Kidney capillary endothelial cell (primary cell): ENCODE results near the gene CABP1.
"Not testable (repeated sequence)": the region's sequence is repeated elsewhere in the genome, so short reads cannot be mapped to it uniquely, and the experiment has no call there.

Experiments used
- DNase-seq: peaks from one replicate; pipeline ENCODE4 v3.0.0-alpha.2; 2018; ENCODE audit warnings: low spot score

Gene CABP1

DNA sequence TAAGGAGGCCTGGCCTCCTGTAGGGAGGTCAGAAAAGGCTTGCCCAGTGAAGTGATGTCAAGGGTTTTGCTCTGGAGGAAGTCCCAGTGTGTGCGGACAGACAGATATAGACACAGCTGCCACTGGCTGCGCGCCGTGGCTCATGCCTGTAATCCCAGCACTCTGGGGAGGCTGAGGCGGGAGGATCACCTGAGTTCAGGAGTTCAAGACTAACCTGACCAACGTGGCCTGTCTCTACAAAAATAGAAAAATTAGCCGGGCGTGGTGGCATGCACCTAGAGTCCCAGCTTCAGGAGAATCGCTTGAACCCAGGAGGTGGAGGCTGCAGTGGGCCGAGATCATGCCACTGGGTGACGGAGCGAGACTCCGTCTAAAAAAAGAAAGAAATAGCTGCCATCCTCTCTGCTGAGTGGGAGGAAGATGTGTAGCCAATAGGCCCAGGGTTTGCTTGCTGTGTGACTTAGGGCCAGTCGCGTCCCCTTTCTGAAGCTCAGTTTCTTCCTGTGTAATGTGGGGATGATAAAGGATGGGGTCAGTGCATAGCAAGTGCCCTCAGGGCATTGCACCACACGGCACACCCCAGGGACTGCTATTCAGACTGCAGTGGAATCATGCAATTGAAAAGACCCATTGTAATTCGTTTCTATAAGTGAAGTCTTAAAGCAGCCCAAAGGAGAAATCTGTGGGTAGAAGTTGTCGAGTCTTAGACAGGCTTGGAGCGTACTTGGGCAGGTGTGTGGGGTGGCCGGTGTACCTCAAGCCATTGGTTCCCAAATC is 27.9 kb downstream of the CABP1 start:
- DNase-seq, result no peak

DNA sequence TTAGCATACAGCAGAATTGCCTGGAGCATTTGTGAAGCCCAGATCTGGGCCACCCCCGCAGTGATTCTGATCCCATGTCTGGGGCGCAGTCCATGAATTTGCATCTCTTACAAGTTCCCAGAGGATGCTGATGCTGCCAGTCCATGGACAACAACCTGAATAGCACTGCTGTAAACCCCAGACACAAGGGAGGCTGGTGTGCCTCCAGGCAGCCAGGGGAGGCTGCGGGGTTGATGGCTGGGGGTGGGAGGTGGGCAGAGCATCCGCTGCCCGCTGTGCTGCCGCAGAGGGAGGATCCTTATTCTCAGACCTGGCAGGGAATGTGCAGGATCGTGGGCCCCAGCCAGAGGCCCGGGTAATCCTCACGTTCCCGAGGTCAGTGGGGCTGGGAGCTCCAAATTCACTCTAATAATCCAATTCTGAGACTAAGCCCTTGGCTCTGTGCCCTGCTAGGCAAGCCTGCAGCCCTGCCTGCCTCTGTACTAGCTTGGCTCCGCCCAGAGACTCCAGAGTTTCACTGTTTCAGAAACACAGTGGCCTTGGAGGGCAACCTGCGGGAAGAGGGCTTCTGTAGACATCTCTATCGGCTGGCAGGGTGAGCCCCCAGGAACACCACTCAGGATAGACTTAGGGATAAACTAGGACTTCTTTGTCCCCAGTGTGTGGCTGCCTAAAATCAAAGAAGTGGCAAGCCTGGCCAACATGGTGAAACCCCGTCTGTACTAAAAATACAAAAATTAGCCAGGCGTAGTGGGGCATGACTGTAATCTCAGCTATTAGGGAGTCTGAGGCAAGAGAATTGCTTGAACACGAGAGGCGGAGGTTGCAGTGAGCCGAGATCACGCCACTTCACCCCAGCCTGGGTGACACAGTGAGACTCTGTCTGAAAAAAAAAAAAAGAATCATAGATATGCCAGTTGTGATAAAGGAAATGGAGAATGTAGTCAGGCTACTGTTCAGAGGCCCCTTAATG is 28.7 kb downstream of the CABP1 start:
- DNase-seq, result no peak

- not testable (repeated sequence) for DNase-seq
Observed at GRCh38 chr12:120670237-120670636, 29.8 kb downstream of the CABP1 start.

DNA sequence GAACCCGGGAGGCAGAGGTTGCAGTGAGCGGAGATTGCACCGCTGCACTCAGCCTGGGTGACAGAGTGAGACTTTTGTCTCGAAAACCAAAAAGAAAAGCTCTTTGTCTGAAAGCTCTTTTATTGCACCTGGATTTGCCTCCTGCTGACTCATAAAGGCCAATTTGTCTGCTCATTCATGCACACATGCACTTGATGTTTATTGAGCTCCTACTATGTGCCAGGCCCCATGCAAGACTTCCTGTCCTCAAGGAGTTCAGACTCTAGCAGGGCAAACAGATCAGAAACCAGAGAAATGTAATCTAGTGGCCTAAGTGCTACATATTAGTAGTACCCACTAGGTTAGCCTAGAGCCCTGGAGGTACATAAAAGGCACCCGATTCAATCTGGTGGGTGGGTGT is 30.2 kb downstream of the CABP1 start:
- DNase-seq, result no peak

DNA sequence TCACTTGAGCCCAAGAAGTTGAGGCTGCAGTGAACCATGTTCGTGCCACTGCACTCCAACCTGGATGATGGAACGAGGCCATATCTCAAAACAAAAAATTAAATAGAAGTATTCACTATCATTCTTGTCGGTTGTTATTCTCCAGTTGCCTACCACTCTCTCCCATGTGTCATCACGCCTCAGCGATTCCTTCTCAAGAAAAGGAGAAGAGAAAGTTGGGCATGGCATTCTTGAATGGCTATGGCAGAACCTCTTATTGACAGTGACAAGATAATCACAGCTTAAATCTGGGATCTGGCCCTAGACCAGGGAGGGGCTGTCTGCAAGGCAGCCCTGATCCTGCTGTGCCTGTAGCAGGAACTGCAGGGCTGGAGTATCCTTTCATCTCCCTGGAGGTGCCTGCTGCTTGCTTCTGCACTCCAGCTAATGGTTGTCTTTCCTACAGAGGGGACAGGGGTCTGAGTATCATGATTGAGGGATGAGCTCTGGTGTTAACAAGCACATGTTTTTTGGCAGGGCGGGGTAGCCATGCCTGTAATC is 33.7 kb downstream of the CABP1 start:
- no peak for DNase-seq

- peak; percentile 84 for DNase-seq
Observed at GRCh38 chr12:120677765-120678473, 37.5 kb downstream of the CABP1 start.

DNA sequence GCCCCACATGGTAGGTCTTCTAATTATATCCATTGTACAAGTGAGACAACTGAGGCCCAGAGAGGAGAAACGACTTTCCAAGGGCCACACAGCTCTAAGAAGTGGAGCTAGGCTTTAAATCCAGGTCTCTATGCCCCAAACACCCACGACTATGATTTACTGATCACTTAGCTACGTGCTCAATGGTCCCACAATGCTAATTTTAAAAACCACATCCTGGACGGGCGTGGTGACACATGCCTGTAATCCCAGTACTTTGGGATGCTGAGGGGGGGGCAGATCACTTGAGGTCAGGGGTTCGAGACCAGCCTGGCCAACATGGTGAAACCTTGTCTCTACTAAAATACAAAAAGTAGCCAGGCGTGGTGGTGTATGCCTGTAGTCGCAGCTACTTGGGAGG is 38.1 kb downstream of the CABP1 start:
- DNase-seq, result no peak

GRCh38 chr12:120680165-120680738 is 39.8 kb downstream of the CABP1 start:
- no peak for DNase-seq

DNA sequence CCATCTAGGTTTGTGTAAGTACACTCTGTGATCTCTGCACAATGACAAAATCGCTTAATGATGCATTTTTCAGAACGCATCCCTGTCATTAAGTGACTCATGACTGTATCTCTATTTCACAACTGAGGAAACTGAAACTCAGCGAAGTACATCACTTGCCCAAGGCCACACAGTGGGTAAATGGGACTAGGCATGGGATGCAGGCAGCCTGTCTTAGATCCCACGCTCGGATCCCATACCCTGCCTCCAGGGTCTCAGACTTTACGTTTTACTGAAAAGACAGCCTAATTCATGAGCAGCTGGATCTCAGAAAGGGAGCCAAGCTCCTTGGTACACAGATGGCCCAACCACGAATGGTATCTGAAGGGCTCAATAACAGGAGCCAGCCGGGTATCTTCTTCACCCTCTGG is 44.1 kb downstream of the CABP1 start:
- DNase-seq, result no peak

DNA sequence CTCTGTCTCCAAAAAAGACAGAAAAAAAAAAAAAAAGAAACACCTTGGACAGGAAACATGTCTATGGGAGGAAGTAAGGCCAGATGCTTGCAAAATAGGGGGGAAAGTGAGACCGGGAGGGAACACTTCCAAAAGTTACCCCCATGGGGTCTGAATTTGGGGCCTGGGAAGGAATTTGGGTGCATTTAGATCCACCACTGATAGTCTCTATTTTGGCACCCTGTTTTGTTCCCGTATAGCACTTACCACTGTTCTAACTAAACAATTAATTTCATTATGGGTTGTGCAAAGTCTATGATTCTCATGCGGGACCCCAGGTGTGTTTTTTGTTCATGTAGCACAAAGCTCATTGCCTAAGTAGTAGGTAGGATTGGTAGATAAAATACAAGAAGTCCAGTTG is 45.1 kb downstream of the CABP1 start:
- no peak for DNase-seq

DNA sequence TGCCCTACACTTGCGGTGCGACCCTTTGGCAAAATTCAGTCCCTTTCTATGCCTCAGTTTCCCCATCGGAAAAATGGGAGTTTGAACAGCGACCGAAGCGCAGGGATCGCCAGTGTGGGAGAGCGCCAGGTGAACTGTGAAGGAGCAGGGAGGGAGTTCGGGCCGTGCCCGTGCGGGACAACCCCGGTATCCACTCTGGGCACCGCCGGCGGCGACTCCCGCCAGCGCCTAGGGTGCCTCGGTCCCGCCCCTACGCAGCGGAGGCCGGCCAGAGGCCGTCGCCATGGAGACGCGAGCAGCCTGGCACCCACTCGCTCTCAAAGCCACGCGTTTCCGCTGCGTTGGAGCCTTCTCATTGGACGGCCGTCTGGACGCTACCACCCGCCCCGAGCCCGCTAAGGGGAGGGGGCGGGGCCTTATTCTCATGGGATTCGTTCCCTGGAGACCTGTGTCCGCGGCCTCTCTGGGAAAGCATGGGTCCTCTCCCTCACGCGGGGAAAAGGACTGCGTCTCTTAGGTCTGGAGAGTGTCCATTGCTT is 45.8 kb downstream of the CABP1 start:
- DNase-seq, result peak; percentile 94

GRCh38 chr12:120686690-120687577 is 46.5 kb downstream of the CABP1 start, which contains the start of gene MLEC:
Gene MLEC, plus strand, starts transcription at chr12:120687149. Its CDS starts 148 bp downstream, at chr12:120687297.
- peak; percentile 94 for DNase-seq

DNA sequence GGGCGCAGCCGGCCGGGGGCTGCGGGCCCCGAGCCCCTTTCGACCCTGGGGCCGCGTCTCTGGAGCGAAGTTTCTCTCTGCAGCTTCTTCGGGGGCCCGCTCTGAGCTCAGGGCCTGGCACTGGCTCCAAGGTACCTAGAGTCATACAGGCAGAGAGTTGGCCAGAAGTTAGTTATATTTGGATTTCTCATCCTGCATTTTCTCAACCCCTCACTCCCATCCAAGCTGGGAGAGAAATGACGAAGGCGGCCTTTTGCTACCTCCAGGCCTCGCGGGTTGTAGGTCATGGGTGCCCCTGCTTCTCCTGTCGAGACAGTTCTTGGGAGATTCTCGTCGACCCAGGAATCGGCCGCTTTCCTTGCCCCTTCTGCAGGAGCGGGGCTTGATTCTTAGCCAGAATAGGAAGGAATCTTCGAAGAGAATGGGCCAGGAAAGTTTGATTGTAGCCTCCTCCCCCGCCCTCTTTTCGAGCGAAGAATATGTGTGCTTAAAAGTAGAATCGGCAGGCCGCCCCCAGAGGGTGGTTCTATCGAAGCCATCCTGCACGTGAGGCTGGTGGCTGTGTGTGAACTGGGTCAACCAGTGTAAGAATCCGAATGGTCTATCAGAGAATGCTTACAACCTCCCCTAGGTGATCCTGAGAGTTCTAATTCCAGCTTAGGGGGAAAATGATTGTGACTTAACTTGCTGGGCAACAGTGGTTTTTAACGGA is 47.3 kb downstream of the CABP1 start:
- DNase-seq, result no peak

GRCh38 chr12:120688527-120689071 is 48.2 kb downstream of the CABP1 start:
- no peak for DNase-seq

- DNase-seq, result no peak
Observed at GRCh38 chr12:120689397-120690082, 49.1 kb downstream of the CABP1 start.

GRCh38 chr12:120690083-120690450 is 49.6 kb downstream of the CABP1 start:
- DNase-seq, result no peak

DNA sequence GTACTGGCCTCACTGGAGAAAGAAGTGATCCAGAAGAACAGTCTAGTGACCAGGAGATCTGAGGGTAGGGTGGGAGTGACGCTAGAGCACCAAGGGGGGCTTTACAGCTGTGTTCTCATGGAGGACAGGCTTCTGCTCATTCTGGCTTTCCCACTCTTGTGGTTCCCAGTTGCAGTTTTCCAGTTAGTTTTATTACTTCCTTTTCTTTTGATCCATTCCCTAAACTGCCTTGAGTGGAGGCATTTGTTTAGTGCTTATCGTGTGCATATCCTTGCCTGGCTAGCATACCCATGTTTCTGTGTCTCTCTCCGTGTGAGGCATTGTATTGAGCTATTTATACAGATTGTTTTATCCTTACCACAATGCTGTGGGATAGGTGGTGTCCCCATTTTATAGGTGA is 50.6 kb downstream of the CABP1 start:
- no peak for DNase-seq

- DNase-seq, result no peak
Observed at GRCh38 chr12:120692524-120693033, 52.2 kb downstream of the CABP1 start.

DNA sequence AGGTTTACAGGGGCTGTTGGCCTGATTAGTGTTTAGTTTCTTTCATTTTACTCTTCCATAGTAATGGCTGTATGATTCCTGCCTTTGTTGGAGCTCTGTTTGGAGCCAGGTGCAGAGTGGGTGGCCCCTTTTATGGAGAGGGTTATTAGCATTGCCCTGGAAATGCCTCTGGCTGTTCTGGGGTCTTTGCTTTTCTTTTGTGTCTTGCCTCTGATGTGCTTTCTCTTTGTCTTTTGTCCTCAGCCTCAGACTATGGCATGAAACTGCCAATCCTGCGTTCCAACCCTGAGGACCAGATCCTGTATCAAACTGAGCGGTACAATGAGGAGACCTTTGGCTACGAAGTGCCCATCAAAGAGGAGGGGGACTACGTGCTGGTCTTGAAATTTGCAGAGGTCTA is 53.4 kb downstream of the CABP1 start:
- no peak for DNase-seq
